ENCODE data around the gene TECPR2.

TECPR2 gene

DNA sequence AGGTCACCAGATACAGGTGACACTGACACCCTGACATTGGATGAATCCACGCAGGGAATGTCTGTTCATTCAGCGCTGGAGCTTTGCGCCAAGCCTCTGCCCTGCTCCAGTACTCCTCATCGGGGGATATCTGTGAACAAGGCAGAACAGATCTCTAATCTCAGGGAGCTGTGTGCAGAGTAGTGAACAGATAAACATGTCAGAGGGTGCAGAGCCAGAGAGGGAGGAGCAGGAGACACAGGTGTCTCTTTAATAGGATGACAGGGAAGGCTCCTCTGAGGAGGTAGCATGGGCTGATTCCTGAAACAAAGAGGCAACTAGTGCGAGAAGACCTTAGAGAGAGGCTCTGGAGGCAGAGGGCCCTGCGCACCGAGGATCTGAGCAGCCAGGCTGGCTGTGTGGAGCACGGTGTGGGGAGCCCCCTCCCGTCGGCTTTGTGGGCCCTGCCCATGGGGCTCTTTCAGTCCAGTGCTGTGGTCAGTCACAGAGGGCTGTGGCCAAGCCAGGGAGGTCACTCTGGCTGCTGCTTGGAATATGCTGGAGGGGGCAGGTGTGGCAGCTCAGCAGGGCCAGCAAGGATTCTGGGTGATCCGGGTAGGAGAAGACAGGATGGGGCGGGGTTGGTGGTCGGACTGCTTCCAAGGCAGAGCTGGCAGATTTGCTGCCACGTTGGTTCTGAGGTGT is 55.6 kb downstream of the TECPR2 start:
- TF ChIP-seq, protein P1, sequence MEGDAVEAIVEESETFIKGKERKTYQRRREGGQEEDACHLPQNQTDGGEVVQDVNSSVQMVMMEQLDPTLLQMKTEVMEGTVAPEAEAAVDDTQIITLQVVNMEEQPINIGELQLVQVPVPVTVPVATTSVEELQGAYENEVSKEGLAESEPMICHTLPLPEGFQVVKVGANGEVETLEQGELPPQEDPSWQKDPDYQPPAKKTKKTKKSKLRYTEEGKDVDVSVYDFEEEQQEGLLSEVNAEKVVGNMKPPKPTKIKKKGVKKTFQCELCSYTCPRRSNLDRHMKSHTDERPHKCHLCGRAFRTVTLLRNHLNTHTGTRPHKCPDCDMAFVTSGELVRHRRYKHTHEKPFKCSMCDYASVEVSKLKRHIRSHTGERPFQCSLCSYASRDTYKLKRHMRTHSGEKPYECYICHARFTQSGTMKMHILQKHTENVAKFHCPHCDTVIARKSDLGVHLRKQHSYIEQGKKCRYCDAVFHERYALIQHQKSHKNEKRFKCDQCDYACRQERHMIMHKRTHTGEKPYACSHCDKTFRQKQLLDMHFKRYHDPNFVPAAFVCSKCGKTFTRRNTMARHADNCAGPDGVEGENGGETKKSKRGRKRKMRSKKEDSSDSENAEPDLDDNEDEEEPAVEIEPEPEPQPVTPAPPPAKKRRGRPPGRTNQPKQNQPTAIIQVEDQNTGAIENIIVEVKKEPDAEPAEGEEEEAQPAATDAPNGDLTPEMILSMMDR (IDR thresholded peaks at IDR 0.05; ENCODE audit: extremely low read depth, missing control alignments): no peak
- peak; percentile 3 for DNase-seq (ENCODE audit: low spot score)

DNA sequence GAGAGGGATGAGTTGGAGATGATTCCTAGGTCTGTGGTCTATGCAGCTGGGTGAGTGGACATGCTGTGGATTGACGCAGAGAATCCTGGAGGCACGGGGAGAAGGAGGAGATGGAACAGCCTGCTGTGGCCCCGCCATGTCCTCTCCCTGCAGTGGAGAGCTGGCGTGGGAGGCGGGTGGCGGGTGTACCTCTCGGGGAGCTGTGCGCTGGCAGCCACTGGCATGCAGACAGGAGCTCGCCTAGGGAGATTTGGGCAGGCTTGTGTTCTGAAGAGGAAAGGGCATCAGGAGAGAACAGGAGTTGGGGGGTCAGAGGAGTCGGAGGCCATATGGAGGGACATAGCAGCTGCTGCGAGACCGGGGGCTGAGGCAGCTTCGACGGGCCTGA is 56.1 kb downstream of the TECPR2 start:
- TF ChIP-seq, protein P1 (IDR thresholded peaks at IDR 0.05; ENCODE audit: extremely low read depth, missing control alignments): no peak
- DNase-seq (ENCODE audit: low spot score): peak; percentile 3

DNA sequence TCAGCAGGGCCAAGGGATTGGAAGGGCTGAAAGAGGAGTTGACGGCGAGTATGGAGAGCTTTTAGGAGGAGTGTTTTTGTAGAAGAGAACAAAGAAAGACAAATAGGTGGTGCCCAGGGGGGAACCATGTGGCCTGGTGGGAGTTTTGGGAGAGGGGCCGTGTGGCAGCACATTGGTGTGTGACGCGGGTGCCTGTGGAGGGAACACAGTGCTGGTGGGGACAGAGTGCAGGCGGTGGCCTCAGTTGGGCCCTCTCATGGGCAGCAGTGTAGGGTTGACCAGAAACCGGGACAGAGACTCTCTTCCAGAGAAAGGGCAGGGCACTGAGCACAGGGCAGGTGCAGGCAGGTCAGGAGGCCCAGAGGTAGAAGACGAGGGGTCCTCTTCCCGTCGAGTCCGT is 56.5 kb downstream of the TECPR2 start:
- TF ChIP-seq, protein P1 (IDR thresholded peaks at IDR 0.05; ENCODE audit: extremely low read depth, missing control alignments): no peak
- DNase-seq (ENCODE audit: low spot score): no peak

DNA sequence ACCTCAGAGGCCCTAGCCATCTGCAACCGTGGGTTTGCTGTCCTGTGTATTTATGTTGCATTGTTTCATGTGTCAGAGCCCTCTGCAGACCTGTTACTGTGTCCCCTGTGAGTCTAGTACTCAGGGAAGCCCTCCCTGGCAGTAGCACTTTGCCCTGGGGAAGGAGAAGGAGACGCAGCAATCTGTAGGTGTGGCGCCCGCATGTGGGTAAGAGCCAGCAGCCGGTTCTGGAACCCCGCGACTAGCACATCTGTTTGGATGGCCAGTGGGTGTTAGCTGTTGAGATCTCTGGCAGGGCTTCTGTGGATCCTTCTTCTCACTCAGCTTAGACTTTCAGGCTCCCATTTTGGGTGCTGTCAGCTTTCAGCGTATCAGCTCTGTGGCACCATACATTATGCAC is 57.0 kb downstream of the TECPR2 start:
- DNase-seq (ENCODE audit: low spot score): peak; percentile 13
- TF ChIP-seq, protein P1 (IDR thresholded peaks at IDR 0.05; ENCODE audit: extremely low read depth, missing control alignments): no peak

DNA sequence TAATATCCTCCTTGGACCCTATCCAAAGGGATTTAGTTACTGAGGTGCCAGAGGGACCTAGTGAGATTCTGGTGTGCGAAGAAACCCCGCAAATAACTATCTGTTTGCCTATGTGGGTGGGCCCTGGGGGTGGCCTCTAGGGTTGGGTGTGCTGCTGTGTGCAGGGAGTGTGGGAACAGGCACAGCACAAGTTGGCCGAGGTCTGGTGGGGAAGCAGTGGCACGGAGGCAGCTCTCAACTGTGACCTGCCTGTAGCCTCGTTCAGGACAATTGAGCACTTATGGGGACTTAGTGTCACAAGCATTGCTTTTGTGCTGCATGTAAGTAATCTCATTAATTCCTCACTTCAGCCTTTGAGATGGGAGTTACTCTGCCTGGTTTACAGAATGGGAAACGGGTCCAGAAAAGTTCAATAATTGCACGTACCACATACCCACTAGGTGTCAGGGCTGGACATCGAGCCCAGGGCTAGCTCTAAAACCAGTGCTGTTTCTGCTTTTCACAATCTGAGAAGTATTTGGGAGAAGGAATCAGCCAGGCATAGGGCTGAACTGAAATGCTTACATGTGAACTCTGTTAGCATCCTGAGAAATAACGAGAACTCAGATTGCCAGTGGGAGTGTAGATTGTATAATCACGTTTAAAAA is 58.8 kb downstream of the TECPR2 start:
- TF ChIP-seq, protein P1 (IDR thresholded peaks at IDR 0.05; ENCODE audit: extremely low read depth, missing control alignments): no peak
- no peak for DNase-seq (ENCODE audit: low spot score)

DNA sequence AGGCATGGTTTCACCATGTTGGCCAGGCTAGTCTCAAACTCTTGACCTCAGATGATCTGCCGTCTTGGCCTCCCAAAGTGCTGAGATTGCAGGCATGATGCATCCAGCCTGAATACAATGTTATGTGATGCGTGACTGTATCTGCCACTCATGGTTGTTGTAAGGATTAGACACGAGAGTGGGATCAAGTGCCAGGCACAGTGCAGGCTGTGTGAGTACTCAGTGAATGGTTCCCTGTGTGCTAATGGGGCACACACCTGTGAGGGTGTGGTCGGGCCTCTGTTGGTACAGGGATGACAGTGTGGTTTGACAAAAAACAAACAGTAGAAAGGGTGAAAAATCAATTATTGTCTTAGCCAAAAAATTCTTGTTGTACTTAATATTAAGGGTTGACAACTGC is 61.8 kb downstream of the TECPR2 start:
- TF ChIP-seq, protein P1 (IDR thresholded peaks at IDR 0.05; ENCODE audit: extremely low read depth, missing control alignments): no peak
- no peak for DNase-seq (ENCODE audit: low spot score)

DNA sequence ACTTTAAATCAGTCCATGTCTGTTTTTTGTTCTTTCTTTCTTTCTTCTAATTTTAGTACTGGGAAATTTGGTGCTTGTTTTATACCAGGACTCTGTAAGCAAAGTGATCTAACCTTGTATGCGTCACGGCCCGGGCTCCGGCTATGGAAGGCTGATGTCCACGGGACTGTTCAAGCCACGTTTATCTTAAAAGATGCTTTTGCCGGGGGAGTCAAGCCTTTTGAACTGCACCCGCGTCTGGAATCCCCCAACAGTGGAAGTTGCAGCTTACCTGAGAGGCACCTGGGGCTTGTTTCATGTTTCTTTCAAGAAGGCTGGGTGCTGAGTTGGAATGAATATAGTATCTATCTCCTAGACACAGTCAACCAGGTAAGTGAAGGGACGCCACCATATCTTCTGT is 62.2 kb downstream of the TECPR2 start:
- TF ChIP-seq, protein P1 (IDR thresholded peaks at IDR 0.05; ENCODE audit: extremely low read depth, missing control alignments): no peak

More for the DNA sequence above, 62.2 kb downstream of the TECPR2 start:
- DNase-seq (ENCODE audit: low spot score): no peak
